COLO668 (cell line): Measurements from ENCODE around the gene FOXF1.

ENCODE experiments used
- DNase-seq: peaks from one replicate; lab custom pipeline; 2025; ENCODE audit not compliant: unreplicated experiment; lab: John Stamatoyannopoulos, UW

FOXF1 gene

DNA sequence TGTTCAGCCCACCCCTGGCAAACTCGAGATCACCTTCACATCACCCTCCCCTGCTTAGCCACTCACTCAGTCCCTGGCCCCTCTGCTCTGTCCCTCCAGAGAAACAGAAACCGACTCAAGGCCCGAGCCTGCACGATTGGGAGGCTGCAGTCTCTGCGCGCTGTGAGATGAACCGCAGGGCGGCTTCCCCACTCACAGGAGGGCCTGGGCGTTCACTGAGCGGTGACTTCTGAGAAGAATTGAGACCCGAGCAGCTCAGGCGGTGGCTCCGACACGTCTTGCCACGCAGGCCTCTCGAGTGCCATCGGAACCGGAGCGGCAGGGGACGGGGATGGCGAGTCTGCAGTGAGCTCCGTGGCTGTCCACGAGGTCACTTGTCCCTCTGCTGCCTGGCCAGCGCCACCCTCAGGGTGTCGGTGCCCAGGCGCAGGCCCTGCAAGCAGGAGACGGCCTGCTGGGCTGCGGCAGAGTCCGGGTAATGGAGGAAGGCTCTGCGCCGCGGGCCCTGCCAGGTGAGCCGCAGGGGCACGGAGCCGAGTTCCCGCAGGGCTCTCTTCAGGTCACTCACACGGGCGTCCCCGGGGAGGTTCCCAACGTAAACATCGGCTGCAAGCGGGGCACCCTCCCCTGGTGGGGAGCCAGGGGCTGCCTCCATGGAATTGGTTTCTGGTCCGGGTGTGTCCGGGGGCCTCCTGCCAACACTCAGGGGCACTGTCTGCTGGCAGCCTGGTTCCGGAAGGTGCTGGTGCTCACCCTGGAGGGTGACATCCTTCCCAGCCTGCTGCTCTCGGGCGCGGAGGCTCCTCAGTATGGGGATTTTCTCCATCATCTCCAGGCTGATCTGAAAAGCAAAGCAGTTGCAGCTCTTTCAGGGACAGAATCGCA, 21.6 kb downstream of the FOXF1 start:
- no peak for DNase-seq

DNA sequence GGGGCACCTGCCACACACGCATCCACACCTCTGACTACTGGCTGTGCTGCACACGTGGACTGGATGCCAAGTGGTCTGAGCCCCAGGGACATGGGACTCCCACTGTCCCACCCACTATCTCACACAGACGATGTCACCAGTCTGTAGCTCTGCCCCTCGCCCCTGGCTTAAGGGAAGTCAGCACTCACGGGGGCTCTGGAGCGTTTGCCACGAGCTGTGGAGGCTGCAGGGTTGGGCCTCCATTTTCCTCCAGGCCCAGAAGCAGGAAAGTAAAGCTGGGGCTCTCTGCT, 22.1 kb downstream of the FOXF1 start:
- no peak for DNase-seq

DNA sequence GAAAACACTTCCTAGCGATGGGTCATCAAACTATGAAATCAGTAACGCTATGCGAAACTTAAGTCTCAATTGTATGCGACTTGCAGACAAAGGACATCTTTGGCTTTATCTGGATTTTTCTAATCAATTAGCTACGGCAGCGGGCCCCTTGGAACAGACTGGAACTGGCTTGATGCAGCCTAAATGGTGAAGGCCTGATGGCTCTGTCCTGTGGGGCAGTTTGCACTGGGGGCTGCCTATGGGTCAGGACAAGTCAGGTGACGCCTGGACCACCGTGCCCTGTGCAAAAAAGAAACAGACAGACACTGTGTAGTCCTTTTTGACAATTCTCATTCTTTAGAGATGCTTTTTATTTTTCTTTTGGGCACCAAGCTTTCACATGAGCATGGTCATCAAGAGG, 22.7 kb downstream of the FOXF1 start:
- DNase-seq = no peak

DNA sequence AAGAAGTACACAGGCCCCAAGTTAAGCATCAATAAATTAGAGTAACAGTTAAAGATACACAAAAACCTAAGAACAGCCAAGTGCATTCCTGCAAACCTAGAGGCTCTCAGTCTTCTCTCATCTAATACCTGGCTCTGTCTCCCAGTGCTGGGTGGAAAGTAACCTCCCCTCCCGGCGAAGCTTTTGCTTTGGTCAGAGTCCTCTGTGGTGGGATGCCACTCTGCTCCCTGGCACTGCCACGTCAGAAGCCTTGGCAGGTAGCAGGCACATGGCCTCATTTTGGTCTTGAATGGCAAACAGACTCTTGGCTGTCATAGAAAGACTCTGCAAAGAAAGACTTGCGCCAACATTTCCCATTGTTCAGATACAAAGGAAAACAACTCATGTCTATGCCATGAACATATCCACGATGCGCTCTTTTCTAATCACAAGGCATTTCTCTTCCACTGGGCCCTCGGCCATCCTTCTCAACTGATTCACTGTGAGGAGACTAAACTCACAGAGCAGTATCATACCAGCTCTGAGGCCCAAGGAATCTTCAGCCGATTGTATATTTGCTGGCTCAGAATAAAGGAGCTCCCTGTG, 23.5 kb downstream of the FOXF1 start:
- DNase-seq = no peak

DNA sequence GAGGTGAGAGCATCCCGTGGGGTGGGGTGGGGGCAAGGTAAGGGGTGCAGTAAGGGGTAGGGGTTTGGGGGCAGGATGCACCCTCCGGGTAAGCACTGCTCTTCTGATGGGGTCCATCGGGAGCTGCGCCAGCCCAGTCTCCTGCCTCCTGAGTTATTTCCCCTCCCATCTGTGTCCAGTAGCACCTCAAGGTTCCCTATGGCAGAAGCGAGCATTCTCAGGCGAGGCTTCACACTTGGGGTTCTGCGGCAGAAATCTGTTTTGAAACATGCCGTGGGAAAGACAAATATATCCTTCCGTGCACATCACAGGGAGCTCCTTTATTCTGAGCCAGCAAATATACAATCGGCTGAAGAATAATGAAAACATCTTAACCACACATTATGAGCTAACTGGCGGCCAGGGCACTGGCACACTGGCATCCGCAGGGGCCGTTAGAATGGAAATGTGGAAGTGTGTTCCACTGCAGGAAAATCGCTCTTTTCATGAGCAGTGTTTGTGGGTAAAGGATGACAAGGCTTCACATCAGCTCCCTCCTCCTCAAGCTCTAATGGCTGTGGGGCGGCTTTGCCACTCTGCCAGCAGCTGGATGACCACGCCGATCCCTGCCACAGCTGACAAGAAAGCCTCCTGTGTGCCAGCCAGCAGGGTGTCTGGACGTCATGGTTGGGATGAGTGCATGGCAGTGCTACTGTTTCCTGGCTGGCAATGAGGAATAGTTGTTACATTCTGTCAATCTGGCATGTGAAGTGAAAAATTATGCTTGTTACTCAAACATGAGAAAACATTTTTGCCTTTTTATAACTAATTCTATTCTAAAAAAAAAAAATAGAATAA, 24.7 kb downstream of the FOXF1 start:
- no peak for DNase-seq

DNA sequence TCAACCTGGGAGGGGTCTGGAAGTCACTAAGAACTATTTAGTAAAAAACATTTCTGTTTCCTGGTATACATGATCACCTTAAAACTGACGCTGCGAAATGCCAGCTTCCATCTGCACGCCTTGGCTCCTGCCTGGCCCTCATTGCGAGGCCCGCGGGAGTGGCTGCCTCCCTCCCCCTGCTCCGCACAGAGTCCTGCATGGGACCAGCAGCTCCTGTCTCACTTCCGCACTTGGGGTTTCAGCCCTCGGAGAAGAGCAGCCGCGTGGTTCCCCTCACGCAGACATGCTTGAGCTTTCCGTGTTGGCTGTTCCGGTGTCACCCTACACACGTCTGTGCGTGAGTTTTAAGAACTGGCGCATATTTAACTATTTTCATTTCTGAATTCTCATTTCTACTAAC, 26.3 kb downstream of the FOXF1 start:
- no peak for DNase-seq

DNA sequence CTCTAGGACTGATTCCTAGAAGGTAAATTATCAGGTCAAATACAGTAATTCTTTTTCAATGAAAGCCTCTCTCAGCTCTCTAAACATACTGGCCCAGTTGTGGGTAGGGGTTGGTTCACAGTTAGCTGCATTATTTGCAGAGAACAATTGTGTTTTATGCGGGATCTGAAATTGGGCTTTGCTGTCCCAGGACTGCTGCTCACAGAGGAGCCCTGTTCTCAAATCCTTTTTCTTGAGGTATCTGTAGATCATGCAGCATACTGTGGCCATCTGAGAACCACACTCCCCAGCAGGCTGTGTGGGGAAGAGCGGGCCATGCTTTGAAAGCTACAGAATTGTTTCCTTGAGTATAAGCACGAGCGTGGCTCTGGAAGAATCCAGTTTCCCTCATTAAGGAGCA, 27.2 kb downstream of the FOXF1 start:
- no peak for DNase-seq

DNA sequence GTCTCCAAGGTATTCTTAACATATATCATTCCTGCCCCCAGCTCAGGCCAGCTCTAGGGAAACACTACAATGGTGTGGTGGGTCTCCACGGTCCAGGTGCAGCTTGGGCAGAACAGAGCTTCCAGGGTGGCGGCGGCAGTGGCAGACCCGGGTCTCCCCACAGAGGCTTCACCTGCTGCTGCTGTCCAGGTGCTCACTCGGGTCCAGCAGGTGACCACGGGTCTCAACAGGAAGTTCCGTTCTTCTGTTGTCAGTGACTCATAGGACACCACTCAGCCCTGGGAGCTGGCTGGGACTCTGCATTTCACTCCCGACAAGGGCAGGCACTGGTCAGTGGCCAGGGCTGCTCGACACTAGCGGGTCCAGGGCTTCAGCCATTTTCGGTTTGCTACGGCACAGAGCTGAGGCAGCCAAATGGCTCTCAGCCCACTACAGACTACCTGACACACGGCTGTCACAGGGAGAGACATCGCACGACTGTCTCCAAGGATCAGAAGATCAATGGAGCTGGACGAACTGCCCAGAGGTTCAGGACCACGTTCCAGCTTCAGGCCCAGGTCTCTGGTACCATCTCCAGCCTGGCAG, 28.0 kb downstream of the FOXF1 start:
- DNase-seq = no peak

DNA sequence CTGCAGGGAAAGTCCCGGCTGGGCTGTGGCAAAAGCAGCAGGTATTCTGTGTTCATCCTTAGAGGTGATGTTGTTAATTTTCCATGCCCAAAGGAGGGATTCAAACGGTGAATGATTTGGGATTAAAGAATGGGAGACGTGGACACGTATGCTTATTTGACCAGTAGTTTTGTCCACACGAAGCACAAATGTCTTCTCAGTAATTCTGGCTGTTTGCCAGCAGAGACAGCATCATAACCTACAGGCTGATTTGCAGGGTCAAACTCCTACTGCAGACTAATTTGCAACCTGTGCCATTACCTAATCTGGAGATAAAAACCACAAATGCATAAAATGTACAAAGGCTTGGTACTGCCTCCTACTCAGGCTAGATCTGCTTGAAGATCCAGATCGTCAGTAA, 30.6 kb downstream of the FOXF1 start:
- DNase-seq = no peak

DNA sequence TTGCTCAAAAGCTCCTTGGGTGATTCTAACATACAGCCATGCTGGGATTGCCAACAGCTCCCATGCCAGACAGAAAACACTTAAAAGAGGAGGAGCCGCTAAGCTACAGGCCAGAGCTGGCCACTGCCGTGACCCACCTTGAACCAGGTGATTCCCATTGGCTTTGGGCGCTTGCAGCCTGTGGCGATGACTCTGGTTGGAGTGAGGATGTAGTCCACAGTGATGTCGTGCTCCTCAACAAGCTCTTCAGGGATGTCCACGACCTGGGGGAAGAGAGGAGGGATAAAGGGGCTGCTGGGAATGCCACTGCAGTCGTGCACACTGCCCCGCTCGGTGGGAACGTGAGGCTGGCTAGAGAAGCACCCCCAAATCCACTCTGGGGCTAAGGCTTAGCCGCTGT, 31.2 kb downstream of the FOXF1 start:
- no peak for DNase-seq

DNA sequence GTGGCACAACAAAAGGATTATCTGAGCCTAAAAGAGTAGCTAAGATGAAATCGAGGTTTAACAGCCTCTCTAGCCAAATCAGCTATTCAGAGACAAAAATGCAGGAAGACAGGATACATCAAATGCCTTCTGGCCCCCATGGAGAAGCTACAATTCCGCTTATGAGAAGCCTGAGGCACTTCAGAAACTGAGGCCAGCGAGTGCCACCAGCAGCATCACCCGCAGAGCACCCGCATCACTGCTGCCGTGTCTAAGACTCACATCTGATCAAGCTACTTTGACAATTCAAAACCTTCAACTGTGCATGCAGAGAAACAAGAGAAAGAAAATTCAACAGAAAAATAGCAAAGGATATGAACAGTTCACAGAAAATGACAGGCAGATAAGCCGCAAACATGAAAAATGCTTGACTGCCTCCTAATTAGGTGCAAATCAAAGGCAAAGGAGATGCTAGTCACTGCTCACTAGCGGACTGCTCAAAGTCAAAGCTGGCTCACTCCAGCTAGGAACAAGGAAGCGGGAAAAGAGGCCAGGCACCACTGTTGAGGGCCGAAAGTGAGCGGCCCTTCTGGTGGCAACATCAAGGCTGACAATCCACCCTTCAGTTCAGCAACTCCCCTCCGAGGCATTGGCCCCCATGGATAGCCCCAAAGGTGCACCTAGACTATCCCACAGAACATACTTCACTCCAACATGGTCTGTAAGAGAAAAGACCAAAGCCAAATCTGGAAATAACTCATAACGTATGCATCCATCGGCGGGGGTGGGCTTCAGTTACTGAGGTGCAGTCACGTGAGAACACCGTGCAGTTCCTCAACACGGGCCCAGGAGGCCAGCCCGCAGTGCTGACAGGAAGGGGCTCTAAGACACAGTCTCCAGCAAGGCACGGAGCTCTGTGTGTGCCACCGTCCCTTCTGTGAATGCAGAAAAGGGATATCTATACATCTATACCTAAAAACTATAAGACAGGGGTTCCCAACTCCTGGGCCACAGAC, 32.7 kb downstream of the FOXF1 start:
- DNase-seq = no peak

DNA sequence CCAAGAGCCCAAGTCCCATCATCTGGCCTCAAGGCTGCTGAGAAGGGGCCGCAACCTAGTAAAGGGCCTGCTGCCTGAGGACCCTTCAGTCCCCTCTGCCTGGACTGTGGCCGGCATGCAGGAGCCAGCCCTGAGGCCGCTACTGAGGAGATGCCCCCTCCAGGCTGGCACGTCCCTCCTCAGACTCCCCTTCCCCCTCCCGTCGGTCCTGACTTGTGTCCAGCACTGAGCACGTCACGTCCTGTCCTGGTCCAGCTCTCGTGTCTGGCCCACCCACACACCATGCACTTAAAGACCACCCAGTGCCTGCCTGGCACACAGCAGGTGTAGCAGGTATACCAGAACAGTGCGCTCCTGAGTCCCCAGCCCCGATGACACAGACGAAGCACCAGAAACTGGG, 35.2 kb downstream of the FOXF1 start:
- DNase-seq = no peak

DNA sequence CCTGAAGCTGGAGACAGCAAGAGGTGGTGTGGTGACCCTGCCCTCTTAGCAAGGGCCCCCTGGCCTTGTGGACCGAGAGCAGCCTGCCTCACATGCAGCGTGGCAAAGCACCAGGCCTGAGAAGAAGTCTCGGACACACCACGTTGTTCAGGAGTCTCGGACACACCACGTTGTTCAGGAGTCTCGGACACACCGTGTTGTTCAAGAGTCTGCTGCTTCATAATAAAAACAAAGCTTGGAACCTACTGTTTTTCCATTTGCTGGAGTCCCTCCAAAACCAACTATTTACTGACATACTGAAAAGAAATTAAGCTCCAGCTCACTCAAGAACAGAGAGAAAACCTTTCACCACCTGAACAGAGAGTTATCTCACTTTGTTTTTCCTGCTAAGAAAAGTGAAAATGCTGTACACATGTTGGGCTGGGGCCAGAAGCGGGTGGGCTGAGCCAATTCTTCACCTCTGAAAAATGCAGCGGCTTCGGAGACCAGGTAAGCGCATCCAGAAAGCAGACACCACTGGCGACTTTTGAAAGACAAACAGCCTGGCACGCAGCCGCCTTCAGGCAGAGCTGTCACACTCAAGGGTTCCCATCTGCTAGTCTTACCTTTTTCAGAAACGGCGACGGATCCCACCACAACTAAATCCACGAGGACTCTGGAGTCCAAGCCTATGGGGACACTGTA, 35.8 kb downstream of the FOXF1 start:
- no peak for DNase-seq

DNA sequence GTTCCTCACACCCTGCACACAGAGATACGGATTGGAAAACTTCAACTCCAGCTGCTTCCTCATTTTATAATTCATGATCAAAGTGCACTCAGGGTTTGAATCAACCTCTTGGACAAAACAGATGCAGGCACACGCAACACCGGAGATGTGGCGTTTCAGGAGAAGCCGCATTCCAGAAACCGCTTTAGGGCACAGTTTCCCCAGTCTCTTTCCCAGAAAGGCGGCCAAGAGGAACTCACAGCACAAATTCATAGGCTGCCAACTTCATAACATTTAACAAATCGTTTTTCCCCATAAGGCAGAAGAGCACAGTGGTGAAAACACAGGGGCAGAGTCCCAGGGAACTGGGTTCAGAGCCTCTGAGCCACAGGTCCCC, 36.3 kb downstream of the FOXF1 start:
- DNase-seq = no peak

DNA sequence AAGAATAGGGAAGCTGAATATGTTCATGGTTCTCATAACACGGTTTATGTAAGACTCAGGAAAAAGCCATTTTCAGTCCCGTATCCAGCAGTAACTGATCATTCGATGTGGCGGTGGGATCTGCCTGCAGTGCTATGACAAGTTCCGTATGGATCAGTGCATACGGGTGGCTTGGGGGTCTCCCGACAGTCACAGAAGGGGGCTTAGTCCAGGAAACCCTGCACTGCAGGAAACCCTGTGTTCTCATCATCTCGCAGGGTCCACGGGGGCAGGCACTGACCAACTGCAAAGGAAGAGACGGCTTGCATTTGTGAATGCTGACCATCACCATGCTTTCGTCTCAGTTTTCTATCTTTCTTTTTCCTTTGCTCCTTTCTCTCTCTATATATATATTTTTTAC, 37.0 kb downstream of the FOXF1 start:
- DNase-seq = no peak

DNA sequence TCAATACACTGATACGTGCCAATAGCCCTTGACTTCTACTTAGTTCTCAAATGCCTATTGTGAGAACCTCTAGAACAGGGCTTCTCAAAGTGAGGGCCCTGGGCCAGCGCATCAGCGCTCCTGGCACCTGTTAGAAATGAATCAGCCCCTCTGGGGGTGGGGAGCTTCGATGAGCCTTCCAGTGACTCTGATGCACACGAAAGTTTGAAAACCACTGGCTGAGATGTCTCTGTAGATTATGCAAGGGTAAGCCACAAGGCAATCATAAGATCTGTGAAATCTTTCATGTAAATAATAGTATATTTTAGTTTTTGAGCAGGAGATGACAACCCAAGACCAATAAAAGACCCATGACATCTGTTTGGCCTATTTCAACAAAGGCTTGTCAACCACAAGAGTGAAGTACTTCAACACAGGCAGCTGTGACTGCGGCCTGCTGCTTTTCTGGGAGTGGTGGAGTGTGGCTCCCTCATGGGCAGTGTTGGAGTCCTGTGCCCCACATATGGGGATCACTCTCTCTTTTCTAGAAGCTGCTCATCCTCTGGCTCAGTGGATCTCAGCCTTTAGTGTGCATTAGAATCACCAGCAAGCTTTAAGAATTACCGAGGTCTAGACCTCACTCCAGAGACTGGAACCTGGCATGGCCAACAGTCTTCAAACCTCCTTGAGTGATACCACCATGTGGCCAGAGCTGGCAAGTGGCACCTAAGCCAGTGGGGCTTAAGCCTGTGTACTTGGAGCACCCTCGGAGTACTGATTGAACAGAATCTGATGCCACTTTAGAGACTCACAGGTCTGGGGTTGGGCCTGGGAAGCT, 39.0 kb downstream of the FOXF1 start:
- no peak for DNase-seq

DNA sequence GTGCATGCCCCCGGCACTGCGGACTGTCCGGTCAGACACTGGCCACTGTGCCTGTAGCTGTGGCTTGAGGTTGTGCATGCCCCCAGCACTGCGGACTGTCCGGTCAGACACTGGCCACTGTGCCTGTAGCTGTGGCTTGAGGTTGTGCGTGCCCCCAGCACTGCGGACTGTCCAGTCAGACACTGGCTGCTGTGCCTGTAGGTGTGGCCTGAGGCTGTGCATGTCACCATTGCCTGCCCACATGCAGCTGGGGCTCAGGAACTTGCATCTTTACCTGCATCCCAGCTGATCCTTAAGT, 39.5 kb downstream of the FOXF1 start:
- DNase-seq = no peak

DNA sequence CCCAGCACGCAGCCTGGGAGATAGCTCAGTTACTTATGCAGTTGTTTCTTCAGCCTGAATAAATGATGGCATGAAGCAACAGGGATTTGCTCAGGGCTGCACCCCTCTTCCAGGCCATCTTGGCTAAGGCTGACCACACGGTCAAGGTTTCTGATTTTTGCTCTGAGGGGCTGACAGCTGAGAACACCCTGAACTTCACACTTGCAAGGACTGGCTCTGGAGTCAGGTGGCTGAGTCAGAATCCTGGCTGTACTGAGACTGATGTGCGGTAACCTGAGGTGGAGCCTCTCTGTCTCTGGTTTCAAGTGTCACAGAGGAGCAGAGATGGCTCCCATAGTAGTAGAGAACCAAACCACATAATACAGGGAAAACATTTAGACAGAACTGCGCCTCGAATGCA, 40.0 kb downstream of the FOXF1 start:
- DNase-seq = no peak

DNA sequence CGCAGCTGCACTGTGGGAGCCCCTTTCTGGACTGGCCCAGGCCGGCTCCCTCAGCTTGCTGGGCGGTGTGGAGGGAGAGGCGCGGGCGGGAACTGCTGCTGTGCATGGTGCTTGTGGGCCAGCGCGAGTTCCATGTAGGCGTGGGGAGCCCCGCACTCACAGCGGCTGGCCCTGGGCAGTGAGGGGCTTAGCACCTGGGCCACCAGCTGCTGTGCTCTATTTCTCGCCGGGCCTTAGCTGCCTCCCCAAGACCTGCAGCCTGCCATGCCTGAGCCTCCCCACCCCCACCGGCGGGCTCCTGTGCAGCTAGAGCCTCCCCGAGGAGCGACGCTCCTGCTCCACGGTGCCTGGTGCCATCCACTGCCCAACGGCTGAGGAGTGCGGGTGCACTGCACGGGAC, 43.0 kb downstream of the FOXF1 start:
- no peak for DNase-seq

DNA sequence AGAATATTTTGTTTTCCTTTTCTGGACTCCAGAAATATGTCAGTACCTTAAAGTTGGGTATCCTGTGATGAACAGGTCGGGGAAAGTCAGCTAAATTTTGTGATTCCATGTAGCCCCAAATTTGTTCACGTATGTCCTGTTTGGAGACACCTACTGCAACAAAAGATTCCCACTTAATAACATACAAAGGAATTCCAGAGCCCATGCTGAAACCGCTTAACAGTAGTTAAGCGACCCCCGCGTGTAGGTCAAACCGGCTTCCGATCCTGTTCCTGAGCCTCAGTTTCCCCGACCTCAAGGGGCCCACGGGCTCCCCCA, 44.2 kb downstream of the FOXF1 start:
- DNase-seq = no peak
